ENCODE measurements around the gene PITX1.

- TF ChIP-seq REST (IDR thresholded peaks at IDR 0.05; ENCODE audit: insufficient read depth in 1 of 2, low read depth in 2 of 2, low read length in 2 of 2): no peak
- no peak for TF ChIP-seq POLR2AphosphoS5 (IDR thresholded peaks at IDR 0.05; ENCODE audit: low read depth, low read length)
Observed at GRCh38 chr5:135019314-135019713, 14.7 kb downstream of the PITX1 start.

All from PFSK-1 (cell line).